A549 (cell line): ENCODE measurements around the gene NEDD4L. TPM values are rescaled to one million over a fixed set of nuclear protein-coding genes. Genes with fewer than 3 reads are reported as not detected.

Experiments used
- ATAC-seq, 2 experiments: fragments of 200-7000 bp in 1 of 2; fragments of >200 bp in 1 of 2; cut with Nextera tagmentation in 1 of 2; cut with Tn5 transposase in 1 of 2; 3 replicates each; pipeline versions ENCODE4 v1.8.0 to v1.9.1; 2018 to 2020; ENCODE audit warnings: mild to moderate bottlenecking in 1 of 2, moderate library complexity in 1 of 2
- CTCF ChIA-PET: fragments of 300-600 bp; sonication (Branson Sonifier 250); formaldehyde crosslinking; extraction: SDS; loops from one replicate; lab custom pipeline; 2021; ENCODE audit warnings: antibody characterized with exemption, inconsistent platforms; lab: Yijun Ruan, JAX
- POLR2A ChIA-PET: fragments of 350-600 bp; formaldehyde crosslinking; extraction: SDS; loops from one replicate; lab custom pipeline; 2021; ENCODE audit warnings: antibody characterized with exemption, inconsistent platforms; lab: Yijun Ruan, JAX
- DNase-seq, 2 experiments: peaks; one replicate each; pipeline versions ENCODE4 v3.0.0 to v3.0.0-alpha.2; 2011 to 2016; ENCODE audit warnings: low read depth in 1 of 2, low spot score in 1 of 2
- FAIRE-seq: peaks from 2 replicates; lab custom pipeline; 2011; peaks lifted over from hg19 to GRCh38; lab: Jason Lieb, UNC
- H3K27ac ChIP-seq, 2 experiments: fragments of >200 bp; sonication (Bioruptor Twin); formaldehyde crosslinking; 3 replicates each; pipeline ENCODE4 v1.5.1; 2016 to 2017
- H3K4me1 ChIP-seq: fragments of >200 bp; sonication (Bioruptor Twin); formaldehyde crosslinking; 3 replicates; pipeline ENCODE4 v1.6.1; 2016
- H3K4me2 ChIP-seq: fragments of >200 bp; sonication (Bioruptor Twin); formaldehyde crosslinking; 3 replicates; pipeline ENCODE4 v1.6.1; 2016
- H3K4me3 ChIP-seq: fragments of >200 bp; sonication (Bioruptor Twin); formaldehyde crosslinking; 3 replicates; pipeline ENCODE4 v1.5.1; 2016
- H3K9me3 ChIP-seq: fragments of >200 bp; sonication (Bioruptor Twin); formaldehyde crosslinking; 3 replicates; pipeline ENCODE4 v1.6.1; 2016
- BCL3 ChIP-seq: fragments of >200 bp; sonication (Bioruptor Twin); formaldehyde crosslinking; IDR thresholded peaks from 3 replicates; pipeline ENCODE4 v1.6.1; 2016
- CHD4 ChIP-seq: fragments of 200-600 bp; sonication (generic); IDR thresholded peaks from 2 replicates; pipeline ENCODE4 v1.6.1; 2016; ENCODE audit warnings: antibody characterized with exemption, mild to moderate bottlenecking, borderline replicate concordance
- CTCF ChIP-seq: fragments of >200 bp; sonication (Bioruptor Twin); formaldehyde crosslinking; IDR thresholded peaks from 3 replicates; pipeline ENCODE4 v1.5.1; 2016
- ESRRA ChIP-seq: fragments of 150-350 bp; IDR thresholded peaks from 2 replicates; pipeline ENCODE4 v1.6.1; 2014; ENCODE audit warnings: mild to moderate bottlenecking, low read length, borderline replicate concordance
- HES2 ChIP-seq: fragments of >200 bp; sonication (Bioruptor Twin); formaldehyde crosslinking; IDR thresholded peaks from 2 replicates; pipeline ENCODE4 v1.6.1; 2016
- HEYL ChIP-seq: fragments of 250-450 bp; sonication (Bioruptor Pico); IDR thresholded peaks from 2 replicates; pipeline ENCODE4 v1.8.0; 2021; ENCODE audit warnings: mild to moderate bottlenecking, moderate library complexity
- HOXA7 ChIP-seq: fragments of 250-450 bp; sonication (Bioruptor Pico); IDR thresholded peaks from 2 replicates; pipeline ENCODE4 v1.5.0; 2020; ENCODE audit warnings: mild to moderate bottlenecking, moderate library complexity
- JUN ChIP-seq, 2 experiments: fragments of >200 bp; sonication (Bioruptor Twin); formaldehyde crosslinking; IDR thresholded peaks; 2 replicates in 1 of 2; 3 replicates in 1 of 2; pipeline ENCODE4 v1.6.1; 2016 to 2017
- MAZ ChIP-seq: fragments of 150-350 bp; IDR thresholded peaks from 2 replicates; pipeline ENCODE4 v1.6.1; 2014; ENCODE audit warnings: antibody characterized with exemption, low read depth, low read length, borderline replicate concordance
- MYC ChIP-seq: IDR thresholded peaks from 2 replicates; pipeline ENCODE4 v1.6.1; 2012; ENCODE audit warnings: mild to moderate bottlenecking, inconsistent platforms, low read length, improper control_type of control experiment, borderline replicate concordance
- PHF8 ChIP-seq: fragments of 200-600 bp; sonication (generic); IDR thresholded peaks from 2 replicates; pipeline ENCODE4 v1.6.1; 2016; ENCODE audit warnings: low read depth, mild to moderate bottlenecking, antibody characterized with exemption, moderate library complexity, borderline replicate concordance
- POLR2A ChIP-seq: IDR thresholded peaks from 2 replicates; pipeline ENCODE4 v1.6.1; 2012; ENCODE audit warnings: mild to moderate bottlenecking, low read length
- REST ChIP-seq: fragments of 200-600 bp; sonication (generic); IDR thresholded peaks from 2 replicates; pipeline ENCODE4 v1.6.1; 2016; ENCODE audit warnings: antibody characterized with exemption, mild to moderate bottlenecking, moderate library complexity
- RNF2 ChIP-seq: fragments of 200-600 bp; sonication (generic); IDR thresholded peaks from 2 replicates; pipeline ENCODE4 v1.6.1; 2016; ENCODE audit warnings: low read depth, mild to moderate bottlenecking, antibody characterized with exemption, moderate library complexity, borderline replicate concordance
- USF2 ChIP-seq: fragments of 450-650 bp; IDR thresholded peaks from 2 replicates; pipeline ENCODE4 v1.6.1; 2014; ENCODE audit warnings: antibody characterized with exemption
- ZFP36 ChIP-seq: fragments of 450-650 bp; IDR thresholded peaks from 2 replicates; pipeline ENCODE4 v1.6.1; 2014; ENCODE audit warnings: borderline replicate concordance; ENCODE audit not compliant: partially characterized antibody
- WGBS: methylation state at CpG from one replicate; pipeline ENCODE4 v1.1.6; 2017; ENCODE audit errors: missing lambda C conversion rate; 5-methylcytosine and 5-hydroxymethylcytosine counted together
- polyA plus RNA-seq, 4 experiments: library from polyadenylated mRNA; depleted of rRNA in 3 of 4; stranded (reverse); fragments of >200 nt; fragmentation: RNase III in 1 of 4; extraction: RNeasy Plus Mini Kit Qiagen cat#74134 plus additional on column Dnase treatment in 1 of 4; gene quantifications; 2 replicates in 3 of 4; 3 replicates in 1 of 4; pipeline ENCODE4 v1.2.3, GENCODE V29; 2011 to 2017

The NEDD4L gene
- polyA plus RNA-seq, 2 of the 4 experiments (the other 2 are of a cell fraction), result 18.0 to 36.5 TPM

GRCh38 chr18:58256316-58257080, 212.5 kb downstream of the NEDD4L start:
- Histone ChIP-seq H3K9me3 (no peaks in the 10 kb centered on the region), H3K4me1 (0 out of 3 replicates have a peak, but pooled peaks cover 5% of the 10 kb centered on the region), H3K27ac (no peak overlapping the region), H3K4me3 (no peak overlapping the region), H3K4me2 (no peak overlapping the region)
- ChIA-PET CTCF (interaction anchor here (0.7 kb wide), 1 partner anchor 213 kb away, joined by 4 read pairs; the partner anchor contains the start of gene NEDD4L), POLR2A (no interaction called here)
- FAIRE-seq (no peak), ATAC-seq (no peak), DNase-seq (no peak)
- 96% methylated on average over 28 of the region's 39 CpGs for WGBS
- TF ChIP-seq BCL3 (no peak), PHF8 (no peak), ESRRA (no peak), MYC (no peak), ZFP36 (no peak), POLR2A (no peak), RNF2 (no peak), CTCF (no peak), HOXA7 (no peak), HES2 (no peak), CHD4 (no peak), USF2 (no peak), HEYL (no peak), JUN (IDR thresholded peaks at IDR 0.05) (no peak)

- no peak overlapping the region for H3K4me3 ChIP-seq
- FAIRE-seq, result no peak
- H3K4me2 ChIP-seq, result no peak overlapping the region
- no peak overlapping the region for H3K27ac ChIP-seq
- no peak for DNase-seq
- ATAC-seq, result no peak
- H3K4me1 ChIP-seq, result peaks cover 11% of the 10 kb centered on the region
- TF ChIP-seq MAZ (no peak), REST (no peak)
- no peaks in the 10 kb centered on the region for H3K9me3 ChIP-seq
- POLR2A ChIA-PET, result no interaction called here
- CTCF ChIA-PET, result no interaction called here
- WGBS, result 93% methylated on average over 9 of the region's 9 CpGs
Measured at GRCh38 chr18:58257461-58257860, 213.4 kb downstream of the NEDD4L start.
